Gastroesophageal sphincter (tissue), 3 donors: ENCODE results near the gene ALB.

Experiments used
- EP300 ChIP-seq: sonication (generic); formaldehyde crosslinking; IDR thresholded peaks from one replicate; pipeline ENCODE4 v1.6.1; 2017; ENCODE audit warnings: antibody characterized with exemption, mild to moderate bottlenecking
- POLR2A ChIP-seq, 2 donors: fragments of 450-650 bp; IDR thresholded peaks; one replicate each; pipeline ENCODE4 v1.6.1; 2017; ENCODE audit warnings: antibody characterized with exemption in 2 of 2, mild to moderate bottlenecking in 2 of 2, moderate library complexity in 1 of 2
- TF ChIP-seq, protein P1 (sequence below), 4 experiments: fragments of 200-600 bp in 2 of 4; fragments of 450-650 bp in 2 of 4; sonication (generic) in 1 of 4; IDR thresholded peaks; one replicate each; pipeline ENCODE4 v1.5.1; 2017 to 2019; ENCODE audit warnings: antibody characterized with exemption in 4 of 4, mild to moderate bottlenecking in 2 of 4, moderate library complexity in 2 of 4

DNA sequence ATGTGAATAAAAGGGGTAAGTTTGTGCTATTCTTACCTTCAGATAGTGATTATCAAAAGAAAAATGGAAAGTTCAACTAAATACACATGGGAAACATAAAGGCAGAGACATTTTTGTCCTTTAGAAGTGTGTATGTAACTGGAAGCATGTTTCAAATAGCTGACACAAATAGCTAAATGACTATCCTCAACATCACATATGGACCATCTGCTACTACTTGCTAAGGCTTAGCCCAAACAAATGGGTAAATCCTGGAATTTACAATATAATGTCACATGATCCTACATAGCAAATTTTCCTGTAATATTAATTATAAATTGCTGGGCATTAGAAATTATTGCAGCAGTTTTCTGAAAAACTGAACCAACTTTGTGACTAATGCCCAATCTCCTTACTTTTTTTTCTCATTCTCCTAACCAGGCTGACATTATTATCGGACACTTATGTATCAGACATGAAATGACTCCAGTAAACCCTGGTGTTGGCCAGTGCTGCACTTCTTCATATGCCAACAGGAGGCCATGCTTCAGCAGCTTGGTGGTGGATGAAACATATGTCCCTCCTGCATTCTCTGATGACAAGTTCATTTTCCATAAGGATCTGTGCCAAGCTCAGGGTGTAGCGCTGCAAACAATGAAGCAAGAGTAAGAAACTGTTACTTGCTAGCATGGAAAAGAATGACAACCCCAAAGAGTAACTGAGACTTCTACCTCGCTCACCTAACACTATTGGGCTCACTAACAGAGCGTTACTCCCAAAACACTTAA lies 48.1 kb downstream of the ALB start:
- TF ChIP-seq, protein P1, sequence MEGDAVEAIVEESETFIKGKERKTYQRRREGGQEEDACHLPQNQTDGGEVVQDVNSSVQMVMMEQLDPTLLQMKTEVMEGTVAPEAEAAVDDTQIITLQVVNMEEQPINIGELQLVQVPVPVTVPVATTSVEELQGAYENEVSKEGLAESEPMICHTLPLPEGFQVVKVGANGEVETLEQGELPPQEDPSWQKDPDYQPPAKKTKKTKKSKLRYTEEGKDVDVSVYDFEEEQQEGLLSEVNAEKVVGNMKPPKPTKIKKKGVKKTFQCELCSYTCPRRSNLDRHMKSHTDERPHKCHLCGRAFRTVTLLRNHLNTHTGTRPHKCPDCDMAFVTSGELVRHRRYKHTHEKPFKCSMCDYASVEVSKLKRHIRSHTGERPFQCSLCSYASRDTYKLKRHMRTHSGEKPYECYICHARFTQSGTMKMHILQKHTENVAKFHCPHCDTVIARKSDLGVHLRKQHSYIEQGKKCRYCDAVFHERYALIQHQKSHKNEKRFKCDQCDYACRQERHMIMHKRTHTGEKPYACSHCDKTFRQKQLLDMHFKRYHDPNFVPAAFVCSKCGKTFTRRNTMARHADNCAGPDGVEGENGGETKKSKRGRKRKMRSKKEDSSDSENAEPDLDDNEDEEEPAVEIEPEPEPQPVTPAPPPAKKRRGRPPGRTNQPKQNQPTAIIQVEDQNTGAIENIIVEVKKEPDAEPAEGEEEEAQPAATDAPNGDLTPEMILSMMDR (IDR thresholded peaks at IDR 0.05) = no peak
- TF ChIP-seq POLR2A (IDR thresholded peaks at IDR 0.05) (no peak), EP300 (no peak)
